ENCODE measurements around the gene C16orf74. TPM values are rescaled to one million over a fixed set of nuclear protein-coding genes. Genes with fewer than 3 reads are reported as not detected.

Gene C16orf74
- total and polyA plus RNA-seq, 2 donors (not counting 1 experiment from before 2014, with no cell fraction given) = 73.0 to 83.3 TPM

DNA sequence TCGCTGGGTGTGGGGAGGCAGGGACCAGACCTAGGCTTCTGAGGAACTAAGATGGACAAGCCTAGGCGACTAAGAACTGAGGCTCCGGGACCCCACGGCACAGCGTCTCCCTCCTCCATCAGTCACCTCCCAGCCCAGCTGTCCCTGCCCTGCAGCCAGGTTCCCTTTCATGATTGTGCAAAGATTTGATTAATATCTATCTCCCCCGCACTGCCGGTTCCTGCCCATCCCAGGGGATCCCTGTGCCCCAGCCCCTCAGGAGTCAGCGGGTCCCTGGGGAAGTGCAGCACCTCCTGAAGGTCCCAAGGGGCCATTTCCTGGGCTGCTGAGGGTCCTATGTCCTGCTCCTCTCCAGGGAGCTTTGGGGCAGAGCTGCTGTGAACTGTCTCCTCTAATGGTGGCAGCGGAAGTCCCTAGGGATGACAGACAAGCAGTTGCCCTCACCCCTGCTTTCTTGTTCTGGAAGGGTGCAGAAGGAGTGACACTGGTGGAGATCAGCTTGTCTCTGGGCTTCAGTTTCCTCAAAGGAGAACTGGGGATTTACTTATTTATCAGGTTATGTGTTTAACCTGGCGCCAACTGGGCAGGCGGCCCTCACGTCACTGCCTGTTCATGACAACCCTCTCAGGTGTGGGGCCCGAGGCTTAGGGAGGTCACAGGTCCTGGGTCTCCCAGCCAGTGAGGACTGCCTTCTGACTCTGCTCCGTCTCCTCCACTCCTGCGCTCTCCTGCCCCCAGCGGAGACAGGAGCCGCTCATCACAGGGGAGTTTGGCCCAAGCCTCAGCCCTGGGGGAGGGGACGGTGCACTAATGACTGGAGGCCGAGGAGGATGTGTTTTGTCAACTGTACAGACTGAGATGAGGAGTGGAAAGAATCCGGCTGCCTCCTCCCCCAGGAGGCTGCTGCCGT, 1.9 kb upstream of the C16orf74 start:
- H3K4me1 ChIP-seq (ENCODE audit: control insufficient read depth in 2 of 2, insufficient read depth in 2 of 2, low read length in 2 of 2) = peaks cover 81 to 94% of the 10 kb centered on the region in 2 donors
- H3K27ac ChIP-seq (ENCODE audit: low read length in 2 of 2) = peak overlapping the region; percentile 27 to 37
- CTCF ChIA-PET = interaction anchor here (0.8 to 3.4 kb wide), 6 partner anchors 12 to 143 kb away, joined by 3 to 11 read pairs (median 4); no protein-coding TSS in a partner anchor
- H3K27me3 ChIP-seq (replicated peaks in 1 of 4; ENCODE audit: control extremely low read depth in 1 of 4, control insufficient read depth in 3 of 4, insufficient read depth in 4 of 4, low read length in 3 of 4) = no peaks in the 10 kb centered on the region
- H3K9me3 Mint-ChIP-seq (ENCODE audit: insufficient read depth) = no peaks in the 10 kb centered on the region
- no peaks in the 10 kb centered on the region for H3K27me3 Mint-ChIP-seq
- peaks cover 0 to 2% of the 10 kb centered on the region in 2 experiments for H3K36me3 ChIP-seq (replicated peaks in 1 of 2; ENCODE audit: control extremely low read depth in 1 of 2, control insufficient read depth in 1 of 2, extremely low read depth in 1 of 2, insufficient read depth in 2 of 2, low read length in 1 of 2)
- H3K4me2 ChIP-seq (replicated peaks; ENCODE audit: low read depth, low read length, poor library complexity, severe bottlenecking) = peak overlapping the region; percentile 92
- H3K27ac Mint-ChIP-seq = peak overlapping the region; percentile 100
- ATAC-seq (ENCODE audit: low read depth) (no peak), DNase-seq (peak; percentile 60)
- peaks cover 20% of the 10 kb centered on the region for H4K20me1 ChIP-seq (ENCODE audit: control insufficient read depth, insufficient read depth, low read length, poor library complexity, severe bottlenecking)
- peak overlapping the region in 1 of 5 experiments; percentile 2 for H3K4me3 ChIP-seq (ENCODE audit: control extremely low read depth in 1 of 5, extremely low read depth in 1 of 5, insufficient read depth in 1 of 5, low read depth in 2 of 5, low read length in 4 of 5)
- TF ChIP-seq, protein P1, sequence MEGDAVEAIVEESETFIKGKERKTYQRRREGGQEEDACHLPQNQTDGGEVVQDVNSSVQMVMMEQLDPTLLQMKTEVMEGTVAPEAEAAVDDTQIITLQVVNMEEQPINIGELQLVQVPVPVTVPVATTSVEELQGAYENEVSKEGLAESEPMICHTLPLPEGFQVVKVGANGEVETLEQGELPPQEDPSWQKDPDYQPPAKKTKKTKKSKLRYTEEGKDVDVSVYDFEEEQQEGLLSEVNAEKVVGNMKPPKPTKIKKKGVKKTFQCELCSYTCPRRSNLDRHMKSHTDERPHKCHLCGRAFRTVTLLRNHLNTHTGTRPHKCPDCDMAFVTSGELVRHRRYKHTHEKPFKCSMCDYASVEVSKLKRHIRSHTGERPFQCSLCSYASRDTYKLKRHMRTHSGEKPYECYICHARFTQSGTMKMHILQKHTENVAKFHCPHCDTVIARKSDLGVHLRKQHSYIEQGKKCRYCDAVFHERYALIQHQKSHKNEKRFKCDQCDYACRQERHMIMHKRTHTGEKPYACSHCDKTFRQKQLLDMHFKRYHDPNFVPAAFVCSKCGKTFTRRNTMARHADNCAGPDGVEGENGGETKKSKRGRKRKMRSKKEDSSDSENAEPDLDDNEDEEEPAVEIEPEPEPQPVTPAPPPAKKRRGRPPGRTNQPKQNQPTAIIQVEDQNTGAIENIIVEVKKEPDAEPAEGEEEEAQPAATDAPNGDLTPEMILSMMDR (IDR thresholded peaks at IDR 0.05) = no peak
- TF ChIP-seq EZH2 (IDR thresholded peaks at IDR 0.05; ENCODE audit: borderline replicate concordance, insufficient read depth, low read depth, low read length, poor library complexity, severe bottlenecking) = no peak
- peak overlapping the region; percentile 30 for H3K9ac ChIP-seq (ENCODE audit: low read length)
- POLR2A ChIA-PET = interaction anchor here (2.4 to 4.0 kb wide), 3 partner anchors 8 to 48 kb away, joined by 9 to 24 read pairs (median 22); no protein-coding TSS in a partner anchor
- H3K79me2 ChIP-seq (ENCODE audit: control insufficient read depth, insufficient read depth, low read length) = peaks cover 24% of the 10 kb centered on the region
- H2AFZ ChIP-seq (ENCODE audit: insufficient read depth, low read depth, low read length, poor library complexity, severe bottlenecking) = no peak overlapping the region
- peaks cover 0 to 5% (median 0%) of the 10 kb centered on the region in 3 donors for H3K9me3 ChIP-seq (ENCODE audit: control extremely low read depth in 1 of 3, control insufficient read depth in 2 of 3, insufficient read depth in 1 of 3, low read length in 2 of 3)
- peak overlapping the region; percentile 79 for H3K4me3 Mint-ChIP-seq
- peaks cover 75% of the 10 kb centered on the region for H3K4me1 Mint-ChIP-seq
- 38% methylated on average over 16 of the region's 21 CpGs for WGBS (ENCODE audit: insufficient coverage)
- intact Hi-C loops (cut with micrococcal nuclease) = no loop called here

Measured in B cell (primary cell).